ENCODE results near the gene ARL3. TPM values are rescaled to one million over a fixed set of nuclear protein-coding genes. Genes with fewer than 3 reads are reported as not detected.

ARL3 gene
- total RNA-seq, 1 experiment from 2014 or later: 16.5 TPM

DNA sequence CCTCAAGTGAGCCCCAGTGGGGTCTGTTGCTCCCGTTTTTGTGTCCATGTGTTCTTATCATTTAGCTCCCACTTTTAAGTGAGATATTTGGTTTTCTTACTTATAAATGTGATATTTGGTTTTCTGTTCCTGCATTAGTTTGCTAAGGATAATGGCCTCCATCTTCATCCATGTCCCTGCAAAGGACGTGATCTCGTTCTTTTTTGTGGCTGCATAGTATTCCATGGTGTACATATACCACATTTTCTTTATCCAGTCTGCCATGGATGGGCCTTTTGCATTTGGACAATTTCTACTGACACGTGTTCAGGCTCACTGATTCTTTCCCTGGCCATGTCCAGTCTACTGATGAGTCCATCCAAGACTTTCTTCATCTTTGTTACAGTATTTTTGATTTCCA lies 9.8 kb upstream of the ARL3 start:
- TF ChIP-seq, protein P1, sequence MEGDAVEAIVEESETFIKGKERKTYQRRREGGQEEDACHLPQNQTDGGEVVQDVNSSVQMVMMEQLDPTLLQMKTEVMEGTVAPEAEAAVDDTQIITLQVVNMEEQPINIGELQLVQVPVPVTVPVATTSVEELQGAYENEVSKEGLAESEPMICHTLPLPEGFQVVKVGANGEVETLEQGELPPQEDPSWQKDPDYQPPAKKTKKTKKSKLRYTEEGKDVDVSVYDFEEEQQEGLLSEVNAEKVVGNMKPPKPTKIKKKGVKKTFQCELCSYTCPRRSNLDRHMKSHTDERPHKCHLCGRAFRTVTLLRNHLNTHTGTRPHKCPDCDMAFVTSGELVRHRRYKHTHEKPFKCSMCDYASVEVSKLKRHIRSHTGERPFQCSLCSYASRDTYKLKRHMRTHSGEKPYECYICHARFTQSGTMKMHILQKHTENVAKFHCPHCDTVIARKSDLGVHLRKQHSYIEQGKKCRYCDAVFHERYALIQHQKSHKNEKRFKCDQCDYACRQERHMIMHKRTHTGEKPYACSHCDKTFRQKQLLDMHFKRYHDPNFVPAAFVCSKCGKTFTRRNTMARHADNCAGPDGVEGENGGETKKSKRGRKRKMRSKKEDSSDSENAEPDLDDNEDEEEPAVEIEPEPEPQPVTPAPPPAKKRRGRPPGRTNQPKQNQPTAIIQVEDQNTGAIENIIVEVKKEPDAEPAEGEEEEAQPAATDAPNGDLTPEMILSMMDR (conservative IDR thresholded peaks at IDR 0.05): no peak
- no peak overlapping the region for H3K18ac ChIP-seq (ENCODE audit: insufficient read length, low read depth, low read length)
- no peak overlapping the region for H4K8ac ChIP-seq (replicated peaks; ENCODE audit: insufficient read length, low read depth, low read length)
- no CpG with 5 or more reads among the region's 4 CpGs for WGBS (ENCODE audit: extremely low coverage, insufficient read length, low lambda C conversion rate)
- H3K14ac ChIP-seq (ENCODE audit: insufficient read depth, low read length): no peak overlapping the region
- no peaks in the 10 kb centered on the region for H3K9me3 ChIP-seq (ENCODE audit: control insufficient read depth, low read depth, low read length)
- H3K9ac ChIP-seq (ENCODE audit: extremely low read depth, insufficient read length, low read length): no peak overlapping the region
- H3K23ac ChIP-seq (ENCODE audit: insufficient read length, low read depth, low read length): no peak overlapping the region
- Mint-ChIP-seq H3K27ac (no peak overlapping the region), H3K4me1 (peaks cover 12 to 16% of the 10 kb centered on the region in 2 experiments), H3K4me3 (no peak overlapping the region), H3K36me3 (ENCODE audit: insufficient read depth in 1 of 3, low read depth in 3 of 3) (peaks cover 26 to 62% (median 60%) of the 10 kb centered on the region in 3 experiments; a peak in 6 of 7 replicates), H3K27me3 (ENCODE audit: low read depth) (no peaks in the 10 kb centered on the region), H3K9me3 (peaks cover 0 to 5% of the 10 kb centered on the region in 2 experiments; a peak in 2 of 5 replicates)
- 0 out of 2 replicates have a peak, but pooled peaks cover 1% of the 10 kb centered on the region for H3K79me2 ChIP-seq (ENCODE audit: insufficient read depth, low read length)
- H3K4ac ChIP-seq (ENCODE audit: low read depth, low read length): no peak overlapping the region
- H4K5ac ChIP-seq (ENCODE audit: insufficient read length, low read depth, low read length): no peak overlapping the region
- no peak overlapping the region for H4K91ac ChIP-seq (ENCODE audit: insufficient read length, low read depth, low read length)
- no peak for DNase-seq
- no peak overlapping the region for H2BK12ac ChIP-seq (ENCODE audit: insufficient read length, low read depth, low read length)
- H2BK5ac ChIP-seq (ENCODE audit: insufficient read length, low read length): no peak overlapping the region
- H3K27ac ChIP-seq (ENCODE audit: insufficient read length, low read depth, low read length): no peak overlapping the region
- H3K23me2 ChIP-seq (ENCODE audit: insufficient read length, low read depth, low read length, poor library complexity, severe bottlenecking): no peaks in the 10 kb centered on the region
- no peak overlapping the region for H2AFZ ChIP-seq (ENCODE audit: low read length)
- H3K4me1 ChIP-seq (ENCODE audit: insufficient read depth, low read length): no peaks in the 10 kb centered on the region
- H2BK120ac ChIP-seq (ENCODE audit: low read depth, low read length, poor library complexity, severe bottlenecking): no peak overlapping the region
- no peak overlapping the region for H3K56ac ChIP-seq (ENCODE audit: insufficient read length, low read depth, low read length)
- no peak overlapping the region for H3K4me2 ChIP-seq (ENCODE audit: insufficient read depth, insufficient read length, low read length)
- H3T11ph ChIP-seq (ENCODE audit: low read length): no peak overlapping the region
- no peaks in the 10 kb centered on the region for H4K20me1 ChIP-seq (ENCODE audit: control insufficient read depth, insufficient read depth, insufficient read length)
- peaks cover 4% of the 10 kb centered on the region for H3K79me1 ChIP-seq (ENCODE audit: insufficient read depth, low read depth, low read length, poor library complexity, severe bottlenecking)
- H2AK5ac ChIP-seq (ENCODE audit: insufficient read length, low read length): no peak overlapping the region
- H2BK20ac ChIP-seq (ENCODE audit: low read depth, low read length, poor library complexity, severe bottlenecking): no peak overlapping the region
- H3K27me3 ChIP-seq (ENCODE audit: insufficient read depth, low read length): no peaks in the 10 kb centered on the region
- no peak overlapping the region for H2BK15ac ChIP-seq (ENCODE audit: low read depth, low read length)
